HG03521 (cell line): ENCODE results near the gene MEI4.
"Not testable (repeated sequence)": the region's sequence is repeated elsewhere in the genome, so short reads cannot be mapped to it uniquely, and the experiment has no call there.

ENCODE experiments used
- ATAC-seq: cut with Tn5 transposase; IDR thresholded peaks from one replicate; pipeline ENCODE4 v1.9.1; 2021; ENCODE audit warnings: mild to moderate bottlenecking, moderate library complexity; ENCODE audit not compliant: unreplicated experiment

MEI4 gene

DNA sequence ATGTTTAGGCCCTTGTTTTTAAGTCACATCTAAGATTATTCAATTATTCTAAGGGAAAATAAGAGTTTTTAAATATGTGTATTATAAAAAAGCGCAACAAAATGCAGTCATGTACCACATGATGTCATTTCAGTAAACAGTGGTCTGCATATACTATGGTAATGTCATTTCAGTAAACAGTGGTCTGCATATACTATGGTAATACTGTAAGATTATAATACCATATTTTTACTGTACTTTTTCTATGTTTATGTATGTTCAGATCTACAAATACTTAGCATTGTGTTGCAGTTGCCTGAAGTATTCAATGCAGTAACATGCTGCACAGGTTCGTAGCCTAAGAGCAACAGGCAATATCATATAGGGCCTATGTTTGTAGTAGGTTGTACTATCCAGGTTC, 21.4 kb downstream of the MEI4 start:
- ATAC-seq = no peak

DNA sequence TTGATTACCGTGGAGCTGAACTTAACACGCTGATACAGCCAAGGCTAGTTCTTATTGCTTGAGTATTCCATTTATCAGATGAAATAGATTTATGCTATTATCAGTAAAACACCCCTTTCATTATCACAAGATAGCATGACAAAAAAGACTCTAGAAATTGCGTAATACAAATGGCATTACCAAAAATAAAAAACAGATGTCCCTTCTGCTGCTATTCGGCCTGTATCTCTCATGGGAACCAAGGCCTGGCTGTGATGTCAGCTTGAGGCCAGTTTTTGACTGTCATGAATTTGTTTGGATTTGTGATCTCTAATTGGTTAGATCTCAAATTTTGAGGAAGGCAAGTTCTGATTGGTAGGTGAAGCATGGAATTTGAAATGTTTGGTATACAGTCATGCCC, 25.2 kb downstream of the MEI4 start:
- no peak for ATAC-seq

DNA sequence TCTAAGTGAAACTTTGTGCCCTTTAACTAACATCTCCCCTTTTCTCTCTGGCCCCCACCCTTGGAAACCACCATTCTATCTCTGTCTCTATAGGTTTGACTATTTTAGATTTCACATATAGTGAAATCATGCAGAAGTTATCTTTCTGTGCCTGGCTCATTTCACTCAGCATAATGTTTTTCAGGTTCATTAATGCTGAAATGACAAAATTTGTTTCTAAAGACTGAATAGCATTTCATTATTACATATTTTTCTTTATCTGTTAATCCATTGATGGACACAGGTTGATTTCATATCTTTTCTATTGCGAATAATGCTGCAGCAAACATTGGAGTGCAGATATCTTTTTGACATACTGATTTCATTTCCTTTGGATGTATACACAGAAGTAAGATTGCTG, 30.7 kb downstream of the MEI4 start:
- ATAC-seq = no peak

DNA sequence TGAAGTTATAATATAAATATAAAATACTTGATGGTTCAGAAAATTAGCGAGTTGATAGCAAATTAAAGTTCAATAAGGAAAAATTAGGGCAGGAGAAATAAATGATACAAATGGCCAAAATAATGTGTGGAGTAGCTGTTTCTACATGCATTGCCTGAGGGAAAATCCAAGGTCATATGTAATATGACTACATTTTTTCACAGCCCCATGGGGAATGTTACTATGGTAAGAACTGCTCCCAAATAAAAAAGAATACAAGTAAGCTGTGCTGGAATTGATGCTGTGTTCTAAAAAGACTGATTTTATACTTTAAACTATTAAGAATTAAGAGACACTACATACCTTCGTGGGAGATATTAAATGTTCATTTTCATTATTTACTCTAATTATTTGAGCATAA, 34.1 kb downstream of the MEI4 start:
- ATAC-seq = no peak

DNA sequence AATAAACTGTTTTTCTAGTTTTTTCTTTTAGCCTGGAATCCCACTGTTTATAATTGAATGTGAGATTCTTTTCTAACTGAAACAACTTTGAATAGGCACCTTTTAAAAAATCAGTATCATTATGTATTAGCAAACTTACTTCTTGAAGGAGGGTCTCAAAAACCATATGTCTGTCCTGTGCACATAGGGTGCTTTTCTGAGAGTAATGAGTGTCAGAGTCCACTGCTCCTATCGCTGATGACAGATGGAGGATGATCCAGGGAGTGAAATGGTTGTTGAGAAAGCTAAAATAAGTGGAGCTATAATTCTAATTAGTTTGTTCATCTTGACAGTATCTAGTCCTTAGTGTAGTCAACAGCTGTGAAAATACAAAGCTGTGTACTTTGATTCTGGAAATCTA, 35.8 kb downstream of the MEI4 start:
- ATAC-seq = no peak

DNA sequence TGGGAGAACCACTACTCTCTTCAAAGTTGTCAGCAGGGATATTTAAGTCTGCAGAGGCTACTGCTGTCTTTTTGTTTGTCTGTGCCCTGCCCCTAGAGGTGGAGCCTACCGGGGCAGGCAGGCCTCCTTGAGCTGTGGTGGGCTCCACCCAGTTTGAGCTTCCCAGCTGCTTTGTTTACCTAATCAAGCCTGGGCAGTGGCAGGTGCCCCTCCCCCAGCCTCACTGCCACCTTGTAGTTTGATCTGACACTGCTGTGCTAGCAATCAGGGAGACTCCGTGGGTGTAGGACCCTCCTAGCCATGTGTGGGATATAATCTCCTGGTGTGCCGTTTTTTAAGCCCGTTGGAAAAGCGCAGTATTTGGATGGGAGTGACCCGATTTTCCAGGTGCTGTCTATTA, 47.3 kb downstream of the MEI4 start:
- ATAC-seq = not testable (repeated sequence)

DNA sequence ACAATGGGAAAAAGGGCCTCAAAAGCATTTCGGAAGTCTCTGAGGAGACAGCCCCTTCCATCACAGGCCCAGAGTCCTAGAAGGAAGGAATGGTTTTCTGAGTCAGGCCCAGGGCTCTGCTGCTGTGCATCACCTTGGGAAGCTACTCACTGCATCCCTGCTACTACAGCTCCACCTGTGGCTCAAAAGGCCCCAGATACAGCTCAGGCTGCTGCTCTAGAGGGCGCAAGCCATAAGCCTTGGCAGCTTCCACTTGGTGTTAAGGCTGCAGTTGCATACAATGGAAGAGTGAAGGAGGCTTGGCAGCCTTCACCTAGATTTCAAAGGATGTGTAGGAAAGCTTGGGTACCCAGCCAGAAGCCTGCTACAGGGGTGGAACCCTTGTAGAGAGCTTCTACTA, 54.8 kb downstream of the MEI4 start:
- no peak for ATAC-seq

DNA sequence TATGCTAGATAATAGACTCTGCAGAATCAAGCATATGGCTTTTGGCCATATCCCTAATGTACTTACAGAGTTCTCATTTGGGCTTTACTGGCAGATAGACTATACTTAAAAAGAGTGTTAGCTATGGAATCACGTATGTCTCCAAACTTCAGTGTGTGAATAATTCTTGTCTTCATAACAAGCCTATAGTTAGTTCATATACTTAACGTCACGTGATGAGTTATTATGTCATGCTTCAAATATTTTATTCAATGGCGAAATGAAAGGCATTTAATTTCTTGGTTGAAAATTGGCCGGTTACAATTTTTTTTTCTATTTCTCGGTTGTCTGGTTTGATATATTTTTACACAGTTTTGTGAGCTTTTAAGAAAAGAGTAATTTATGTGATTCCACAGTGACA, 62.7 kb downstream of the MEI4 start:
- ATAC-seq = no peak

DNA sequence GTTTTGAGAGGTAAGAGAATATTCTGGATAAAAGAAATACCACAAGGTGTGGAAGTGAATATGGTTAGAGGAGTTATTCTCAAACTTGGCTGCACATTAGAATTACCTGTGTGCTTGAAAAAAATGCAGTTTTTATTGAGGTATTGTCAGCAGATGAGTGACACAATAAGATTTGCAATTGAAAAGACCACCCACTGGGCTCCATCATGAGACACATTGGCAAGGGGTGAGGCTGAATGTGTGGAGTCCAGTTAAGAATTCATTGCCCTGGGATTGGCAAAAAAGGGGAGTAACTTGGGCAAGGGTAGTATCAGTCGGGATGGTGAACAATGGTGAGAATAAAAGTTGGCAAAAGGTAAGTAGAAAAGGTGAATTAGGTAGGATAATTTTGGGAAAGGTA, 63.5 kb downstream of the MEI4 start:
- ATAC-seq = no peak

DNA sequence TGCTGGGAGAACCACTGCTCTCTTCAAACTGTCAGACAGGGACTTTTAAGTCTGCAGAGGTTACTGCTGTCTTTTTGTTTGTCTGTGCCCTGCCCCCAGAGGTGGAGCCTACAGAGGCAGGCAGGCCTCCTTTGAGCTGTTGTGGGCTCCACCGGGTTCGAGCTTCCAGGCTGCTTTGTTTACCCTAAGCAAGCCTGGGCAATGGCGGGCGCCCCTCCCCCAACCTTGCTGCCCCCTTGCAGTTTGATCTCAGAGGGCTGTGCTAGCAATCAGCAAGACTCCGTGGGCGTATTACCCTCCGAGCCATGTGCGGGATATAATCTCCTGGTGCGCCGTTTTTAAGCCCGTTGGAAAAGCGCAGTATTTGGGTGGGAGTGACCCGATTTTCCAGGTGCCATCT, 83.2 kb downstream of the MEI4 start:
- ATAC-seq = not testable (repeated sequence)

DNA sequence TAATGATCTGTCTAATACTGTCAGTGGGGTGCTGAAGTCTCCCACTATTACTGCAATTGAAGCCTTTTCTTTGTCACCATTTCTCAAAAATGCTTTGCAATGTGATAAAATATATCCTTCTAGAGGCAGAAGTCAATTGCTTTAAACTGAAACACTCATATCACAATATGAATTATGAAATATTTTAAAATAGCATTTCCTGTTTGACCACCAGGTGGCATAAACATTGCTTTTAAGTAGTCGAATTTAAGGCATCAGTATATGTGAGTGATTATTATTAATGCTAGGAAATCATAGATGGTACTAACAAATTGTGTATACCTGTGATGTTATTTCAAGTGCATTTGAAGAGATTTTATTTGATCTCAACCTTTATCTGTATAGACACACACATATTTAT, 87.5 kb downstream of the MEI4 start:
- no peak for ATAC-seq

DNA sequence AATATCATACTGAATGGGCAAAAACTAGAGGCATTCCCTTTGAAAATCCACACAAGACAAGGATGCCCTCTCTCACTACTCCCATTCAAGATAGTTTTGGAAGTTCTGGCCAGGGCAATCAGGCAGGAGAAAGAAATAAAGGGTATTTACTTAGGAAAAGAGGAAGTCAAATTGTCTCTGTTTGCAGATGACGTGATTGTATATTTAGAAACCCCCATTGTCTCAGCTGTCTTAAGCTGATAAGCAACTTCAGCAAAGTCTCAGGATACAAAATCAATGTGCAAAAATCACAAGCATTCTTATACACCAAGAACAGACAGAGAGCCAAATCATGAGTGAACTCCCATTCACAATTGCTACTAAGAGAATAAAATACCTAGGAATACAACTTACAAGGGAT, 99.3 kb downstream of the MEI4 start:
- ATAC-seq = not testable (repeated sequence)

DNA sequence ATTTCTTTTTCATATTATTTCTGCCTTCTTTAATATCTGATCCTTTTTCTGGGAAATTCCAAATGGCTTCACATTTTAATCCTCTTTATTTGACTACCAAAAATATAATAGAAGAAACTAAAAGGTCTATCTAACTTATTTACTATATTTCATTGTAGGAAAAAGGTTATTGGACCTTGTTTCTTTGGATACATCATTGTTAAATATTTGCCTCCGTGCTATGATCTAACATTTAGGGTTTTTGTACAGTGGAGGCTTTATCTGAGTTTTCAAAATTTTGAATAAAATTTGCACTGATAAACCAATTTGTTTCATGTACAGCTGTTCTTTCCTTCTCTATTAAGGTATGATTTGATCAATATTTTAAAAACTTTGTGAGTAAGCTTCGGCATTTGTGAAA, 109.5 kb downstream of the MEI4 start:
- no peak for ATAC-seq

DNA sequence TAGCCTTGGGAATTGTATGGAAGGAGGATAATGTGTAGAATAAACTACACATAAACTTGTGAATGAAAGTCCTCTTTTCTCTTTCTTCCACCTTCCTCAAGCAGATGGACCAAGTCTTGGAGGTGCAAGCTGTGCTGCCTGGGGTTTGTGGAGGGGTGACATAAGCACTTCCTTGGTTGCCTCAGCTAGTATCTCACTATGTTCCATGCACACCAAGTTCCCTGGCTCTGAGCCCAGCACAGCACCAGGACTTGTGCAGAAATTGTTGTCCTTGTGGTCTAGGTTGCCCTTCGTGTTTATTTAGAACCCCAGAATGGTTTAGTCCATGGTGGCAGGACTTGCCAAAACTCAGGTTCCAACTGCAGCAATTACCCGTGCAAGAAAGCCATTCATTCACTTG, 110.3 kb downstream of the MEI4 start:
- no peak for ATAC-seq

DNA sequence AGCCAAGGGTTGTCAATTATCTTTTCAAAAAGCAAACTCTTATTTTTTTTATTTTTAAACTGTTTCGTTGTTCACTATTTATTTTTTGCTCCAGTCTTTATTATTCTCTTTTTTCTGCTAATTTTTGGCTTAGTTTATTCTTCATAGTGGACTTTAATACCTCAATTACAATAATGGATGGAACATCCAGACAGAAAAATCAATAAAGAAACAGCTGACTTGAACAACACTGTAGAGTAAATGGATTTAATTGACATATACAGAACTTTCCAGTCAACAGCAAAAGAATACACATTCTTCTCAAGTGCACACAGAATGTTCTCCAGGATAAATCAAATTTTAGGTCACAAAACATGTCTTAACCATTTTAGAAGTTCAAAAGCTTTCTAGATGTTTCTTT, 111.5 kb downstream of the MEI4 start:
- ATAC-seq = no peak

DNA sequence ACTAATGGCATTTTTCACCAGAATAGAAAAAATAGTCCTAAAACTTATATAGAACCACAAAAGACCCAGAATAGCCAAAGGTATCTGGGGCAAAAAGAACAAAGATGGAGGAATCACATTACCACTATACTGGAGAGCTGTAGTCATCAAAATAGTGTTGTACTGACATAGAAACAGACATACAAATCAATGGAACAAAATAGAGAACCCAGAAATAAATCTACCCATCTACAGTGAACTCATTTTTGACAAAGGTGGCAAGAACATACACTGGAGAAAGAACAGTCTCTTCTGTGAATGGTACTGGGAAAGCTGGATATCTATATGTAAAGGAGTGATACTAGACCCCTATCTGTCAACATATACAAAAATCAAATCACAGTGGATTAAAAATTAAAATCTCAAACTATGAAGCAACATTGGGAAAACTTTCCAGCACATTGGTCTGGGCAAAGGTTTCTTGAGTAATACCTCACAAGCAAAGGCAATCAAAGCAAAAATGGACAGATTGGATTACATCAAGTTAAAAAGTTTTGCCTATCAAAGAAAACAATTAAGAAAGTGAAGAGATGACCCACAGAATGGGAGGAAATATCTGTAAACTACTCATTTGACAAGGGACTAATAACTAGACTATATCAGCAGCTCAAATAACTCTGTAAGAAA, 120.5 kb downstream of the MEI4 start:
- no peak for ATAC-seq

DNA sequence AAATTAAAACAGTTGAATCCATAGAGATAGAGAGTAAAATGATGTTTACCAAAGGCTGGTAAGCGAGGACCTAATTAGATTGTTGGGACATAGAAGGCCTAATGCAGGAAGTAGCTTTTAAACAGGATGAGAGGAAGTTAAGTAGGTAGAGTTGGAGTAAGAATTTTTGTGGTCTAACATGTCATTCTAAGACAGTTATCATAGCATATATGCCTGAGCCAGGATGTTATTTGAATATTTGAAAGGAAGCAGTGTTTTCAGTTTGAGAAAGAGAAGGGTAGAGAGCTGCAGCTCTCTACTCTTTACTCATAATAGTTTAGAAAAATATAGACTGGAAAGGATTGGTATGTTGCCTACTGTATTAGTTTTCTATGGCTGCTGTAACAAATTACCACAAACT, 121.6 kb downstream of the MEI4 start:
- no peak for ATAC-seq

DNA sequence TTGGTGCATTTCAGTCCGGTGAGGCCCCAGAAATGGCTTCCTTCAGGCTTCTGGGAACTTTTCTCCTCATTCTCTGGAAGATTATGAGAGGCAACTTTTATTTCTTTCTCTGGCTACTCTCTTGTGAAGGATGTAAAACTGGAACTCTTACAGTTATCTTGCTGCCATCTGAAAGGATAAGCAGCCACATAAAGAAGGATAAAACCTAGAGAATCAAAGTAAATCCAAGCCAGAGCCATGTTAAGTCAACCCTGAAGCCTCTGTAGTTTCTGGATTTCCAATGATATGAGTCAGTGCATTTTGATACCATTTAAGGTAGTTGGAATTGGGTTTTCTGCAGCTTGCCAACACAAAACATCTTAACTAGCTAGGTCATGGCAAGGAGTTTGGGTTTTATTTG, 123.6 kb downstream of the MEI4 start:
- ATAC-seq = no peak

DNA sequence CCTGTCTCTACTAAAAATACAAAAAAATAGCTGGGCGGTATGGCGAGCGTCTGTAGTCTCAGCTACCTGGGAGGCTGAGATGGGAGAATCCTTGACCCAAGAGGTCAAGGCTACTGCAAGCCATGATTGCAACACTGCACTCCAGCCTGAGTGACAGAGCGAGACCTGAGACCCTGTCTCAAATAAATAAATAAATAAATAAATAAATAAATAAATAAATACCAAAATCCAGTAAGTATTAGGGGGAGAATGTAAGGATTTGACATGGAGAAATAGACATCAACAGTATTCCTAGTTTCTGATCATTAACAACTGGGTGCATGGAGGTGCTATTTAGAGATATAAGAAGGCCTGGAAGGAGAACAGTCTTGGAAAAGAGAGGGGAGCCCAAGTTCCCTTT, 125.7 kb downstream of the MEI4 start:
- ATAC-seq = no peak

DNA sequence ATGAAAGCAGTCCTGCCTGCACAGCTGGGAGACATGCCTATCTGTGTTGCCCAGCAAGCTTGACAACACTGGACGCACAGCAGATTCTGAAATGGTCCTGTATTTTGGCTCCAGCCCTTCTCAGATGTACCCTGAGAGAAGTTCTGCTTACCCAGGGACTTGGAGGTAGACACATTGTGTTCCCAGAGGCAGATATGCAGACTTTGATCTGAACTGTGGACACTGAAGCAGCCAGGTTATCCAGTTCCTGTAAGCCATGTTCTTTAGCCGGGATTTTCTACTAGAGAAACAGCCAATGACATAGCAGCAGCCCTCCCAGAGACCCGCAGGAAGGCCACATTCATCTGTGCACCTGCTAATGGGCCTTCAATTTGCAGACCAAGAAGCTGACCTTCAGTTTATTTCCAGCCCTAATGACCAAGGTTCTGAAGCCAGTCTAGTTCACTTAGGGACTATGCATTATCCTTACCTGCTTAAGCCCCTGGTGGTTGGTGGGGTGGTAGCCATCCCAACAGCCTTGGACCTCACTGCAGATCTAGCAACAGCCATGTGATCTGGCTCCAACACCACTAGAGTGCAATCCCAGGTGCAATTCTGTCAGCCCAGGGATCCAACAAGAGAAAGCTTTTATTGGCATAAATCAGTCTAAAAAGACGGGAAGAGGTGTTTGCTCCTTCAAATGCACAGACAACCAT, 134.2 kb downstream of the MEI4 start:
- no peak for ATAC-seq

DNA sequence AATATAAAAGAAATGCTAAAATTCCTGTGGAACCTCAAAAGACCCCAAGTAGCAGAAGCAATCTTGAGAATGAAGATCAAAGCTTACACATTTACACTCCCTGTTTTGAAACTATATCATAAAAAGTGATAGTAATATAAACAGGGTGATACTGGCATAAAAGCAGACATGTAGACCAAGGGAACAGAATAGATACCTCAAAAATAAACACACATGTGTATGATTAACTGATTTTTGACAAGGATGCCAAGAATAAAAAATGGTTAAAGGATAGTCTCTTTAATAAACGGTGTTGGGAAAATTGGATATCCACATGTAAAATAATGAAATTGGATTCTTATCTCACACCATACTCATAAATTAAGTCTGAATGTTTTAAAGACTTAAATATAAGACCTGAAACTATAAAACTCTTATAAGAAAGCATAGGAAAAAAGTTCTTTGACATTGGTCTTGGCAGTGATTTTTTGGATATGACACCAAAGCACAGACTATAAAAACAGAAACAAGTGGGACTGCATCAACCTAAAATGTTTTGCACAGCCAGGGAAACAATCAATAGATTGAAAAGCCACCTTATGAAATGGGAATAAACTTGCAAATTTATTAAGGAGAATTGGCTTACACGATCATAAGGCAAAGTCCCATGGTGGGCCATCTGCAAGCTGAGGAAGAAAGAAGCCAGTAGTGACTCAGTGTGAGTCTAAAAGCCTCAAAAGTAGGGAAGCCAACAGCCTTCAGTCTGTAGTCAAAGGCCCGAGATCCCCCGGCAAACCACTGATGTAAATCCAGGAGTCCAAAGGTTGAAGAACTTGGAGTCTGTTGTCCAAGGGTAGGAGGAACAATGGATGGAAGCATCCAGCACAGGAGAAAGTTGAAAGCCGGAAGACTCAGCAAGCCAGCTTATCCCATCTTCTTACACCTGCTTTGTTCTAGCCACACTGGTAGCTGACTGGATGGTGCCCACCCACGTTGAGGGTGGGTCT, 144.3 kb downstream of the MEI4 start:
- ATAC-seq = no peak

DNA sequence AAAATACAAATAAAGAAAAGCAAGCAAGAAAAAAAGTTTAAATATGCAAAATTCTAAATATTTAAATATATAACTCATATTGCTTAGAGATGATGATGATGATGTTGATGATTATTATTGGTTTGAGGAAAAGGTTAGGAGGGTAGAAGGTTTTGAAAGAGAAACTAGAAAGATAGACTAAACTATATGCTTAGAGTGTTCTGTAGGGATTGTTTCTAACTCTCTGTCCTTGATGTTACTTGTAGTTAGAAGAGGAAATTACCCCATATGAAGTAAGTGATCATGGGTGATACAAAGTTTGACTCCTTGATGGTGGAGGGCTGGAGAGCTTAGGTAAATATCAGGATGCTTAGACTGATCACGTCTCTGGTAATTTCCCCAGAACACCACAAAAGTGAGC, 159.5 kb downstream of the MEI4 start:
- no peak for ATAC-seq
